K562 (cell line): Measurements from ENCODE around the gene LRRC9. TPM values are rescaled to one million over a fixed set of nuclear protein-coding genes. Genes with fewer than 3 reads are reported as not detected.
"Not testable (repeated sequence)": the region's sequence is repeated elsewhere in the genome, so short reads cannot be mapped to it uniquely, and the experiment has no call there.

ENCODE experiments used
- ATAC-seq: fragments of 200-7000 bp; cut with Tn5 transposase; 3 replicates; pipeline ENCODE4 v1.9.1; 2020; ENCODE audit warnings: moderate library complexity
- BruUV-seq: library from RNA; stranded (reverse); fragments of 400-500 nt; replicated peaks from 2 replicates; lab custom pipeline; 2021; lab: Mats Ljungman, UMichigan
- CTCF ChIA-PET: fragments of 300-600 bp; formaldehyde crosslinking; extraction: SDS; loops from one replicate; lab custom pipeline; 2021; ENCODE audit warnings: low intra/inter-chr PET ratio; lab: Yijun Ruan, JAX
- POLR2A ChIA-PET: fragments of 300-600, 350-650 bp; sonication (Branson Sonifier 250); formaldehyde crosslinking; extraction: SDS; loops from one replicate; lab custom pipeline; 2021; ENCODE audit warnings: antibody characterized with exemption, inconsistent platforms; lab: Yijun Ruan, JAX
- DNase-seq, 4 experiments: peaks; one replicate each; pipeline versions ENCODE4 v3.0.0 to v3.0.0-alpha.2; 2011 to 2018; ENCODE audit warnings: low spot score in 3 of 4, mixed read lengths in 3 of 4; ENCODE audit errors: extremely low read depth in 1 of 4
- FAIRE-seq: peaks from 2 replicates; lab custom pipeline; 2011; peaks lifted over from hg19 to GRCh38; lab: Jason Lieb, UNC
- H2AFZ ChIP-seq: 2 replicates; pipeline ENCODE4 v1.6.0; 2011; ENCODE audit warnings: low read depth, low read length, control low read depth, inconsistent platforms
- H3K27ac ChIP-seq: fragments of 200-600 bp; 3 replicates; pipeline ENCODE4 v1.8.0; 2011; ENCODE audit warnings: low read depth, mild to moderate bottlenecking, control low read depth, inconsistent platforms, low read length, moderate library complexity, mixed read lengths; ENCODE audit errors: extremely low read depth
- H3K27me3 ChIP-seq, 2 experiments: fragments of 300-600 bp in 1 of 2; 2 replicates in 1 of 2; 3 replicates in 1 of 2; pipeline versions ENCODE4 v1.6.0 to v1.8.0; 2011; ENCODE audit warnings: inconsistent platforms in 2 of 2, low read length in 2 of 2, mild to moderate bottlenecking in 1 of 2, mixed read lengths in 1 of 2, moderate library complexity in 1 of 2; ENCODE audit not compliant: control insufficient read depth in 2 of 2, insufficient read depth in 2 of 2
- H3K36me3 ChIP-seq: fragments of 300-600 bp; 3 replicates; pipeline ENCODE4 v1.8.0; 2011; ENCODE audit warnings: mild to moderate bottlenecking, low read length, inconsistent platforms; ENCODE audit not compliant: control insufficient read depth, insufficient read depth
- H3K4me1 ChIP-seq, 2 experiments: fragments of 200-600 bp in 1 of 2; replicated peaks in 1 of 2; 2 replicates in 1 of 2; 3 replicates in 1 of 2; pipeline versions ENCODE4 v1.5.1 to v1.8.0; 2011; ENCODE audit warnings: inconsistent platforms in 2 of 2, low read length in 2 of 2, mild to moderate bottlenecking in 1 of 2, mixed read lengths in 1 of 2, moderate library complexity in 1 of 2; ENCODE audit not compliant: control insufficient read depth in 2 of 2, insufficient read depth in 2 of 2
- H3K4me2 ChIP-seq: 2 replicates; pipeline ENCODE4 v1.6.1; 2011; ENCODE audit warnings: low read length, control low read depth, inconsistent platforms, mixed read lengths; ENCODE audit not compliant: insufficient read depth
- H3K4me3 ChIP-seq: fragments of 200-600 bp; sonication (generic), shearing (Covaris generic); 2 replicates; pipeline ENCODE4 v1.5.1; 2016; ENCODE audit warnings: control low read depth, inconsistent platforms
- H3K79me2 ChIP-seq: fragments of 200-600 bp; 3 replicates; pipeline ENCODE4 v1.8.0; 2011; ENCODE audit warnings: low read length, inconsistent platforms; ENCODE audit not compliant: control insufficient read depth, insufficient read depth
- H3K9ac ChIP-seq, 2 experiments: 2 replicates each; pipeline versions ENCODE4 v1.6.0 to v1.6.1; 2011; ENCODE audit warnings: low read depth in 2 of 2, low read length in 2 of 2, control low read depth in 1 of 2, inconsistent platforms in 1 of 2, mild to moderate bottlenecking in 1 of 2, mixed read lengths in 1 of 2; ENCODE audit not compliant: insufficient read depth in 1 of 2
- H3K9me1 ChIP-seq: one replicate; pipeline ENCODE4 v1.6.0; 2011; ENCODE audit warnings: inconsistent platforms, mild to moderate bottlenecking, low read length, moderate library complexity; ENCODE audit not compliant: control insufficient read depth, insufficient read depth
- H3K9me3 ChIP-seq: replicated peaks from 2 replicates; pipeline ENCODE4 v1.5.1; 2011; ENCODE audit warnings: low read depth, low read length, inconsistent platforms; ENCODE audit not compliant: control insufficient read depth, insufficient read depth
- H4K20me1 ChIP-seq: replicated peaks from 2 replicates; pipeline ENCODE4 v1.6.1; 2011; ENCODE audit warnings: low read length, inconsistent platforms, mixed read lengths; ENCODE audit not compliant: control insufficient read depth, insufficient read depth
- NCOA6 ChIP-seq: fragments of 450-650 bp; IDR thresholded peaks from 2 replicates; pipeline ENCODE4 v1.6.1; 2017; ENCODE audit warnings: mild to moderate bottlenecking
- NFRKB ChIP-seq: fragments of 450-650 bp; IDR thresholded peaks from 2 replicates; pipeline ENCODE4 v1.6.1; 2016; ENCODE audit warnings: low read depth
- ZNF830 ChIP-seq: fragments of 250-450 bp; sonication (Bioruptor Pico); IDR thresholded peaks from 2 replicates; pipeline ENCODE4 v1.5.0; 2021; ENCODE audit warnings: mild to moderate bottlenecking
- WGBS: fragments of 100-300 bp; shearing (Covaris generic); methylation state at CpG from one replicate; pipeline ENCODE4 v1.1.6; 2016; ENCODE audit warnings: low coverage, mixed read lengths; ENCODE audit not compliant: insufficient coverage; ENCODE audit errors: missing lambda C conversion rate; 5-methylcytosine and 5-hydroxymethylcytosine counted together
- in situ Hi-C: fragments of 300-500 bp; cut with MboI; formaldehyde crosslinking; loops from 4 replicates; pipeline ENCODE4 v1.15.0; 2018; ENCODE audit warnings: inconsistent platforms, mixed read lengths
- intact Hi-C: fragments of 100-400 bp; cut with micrococcal nuclease; formaldehyde crosslinking; loops from 2 replicates; pipeline ENCODE4 v1.14.2; 2022
- polyA plus RNA-seq, 8 experiments: library from polyadenylated mRNA; depleted of rRNA in 4 of 8; stranded (reverse) in 5 of 8; unstranded in 3 of 8; fragments of >200 nt; fragmentation: Nextera tagmentation in 2 of 8; fragmentation: Illumina TruSeq in 1 of 8; extraction: Ambion mirVana in 2 of 8; extraction: Trizol in 1 of 8; gene quantifications; 2 replicates each; pipeline versions ENCODE4 v1.2.1 to v1.2.3, GENCODE V29; 2011 to 2014; ENCODE audit warnings: inconsistent platforms in 1 of 8, missing spikeins in 1 of 8
- total RNA-seq, 7 experiments: library from RNA; depleted of rRNA in 6 of 7; stranded (reverse); fragments of >200 nt in 6 of 7; fragmentation: Illumina TruSeq in 2 of 7; extraction: Trizol in 2 of 7; gene quantifications; 2 replicates each; pipeline versions ENCODE4 v1.2.1 to v1.2.3, GENCODE V29; 2011 to 2021; ENCODE audit warnings: low replicate concordance in 1 of 7

The LRRC9 gene
- total and polyA plus RNA-seq, 9 of the 15 experiments (the other 6 are each of a cell fraction or from before 2014, with no cell fraction given), result not detected

GRCh38 chr14:60025571-60025970, 105.6 kb downstream of the LRRC9 start:
- ATAC-seq (no peak), FAIRE-seq (no peak), DNase-seq (no peak)
- no peaks in the 10 kb centered on the region for H3K4me1 ChIP-seq
- in situ Hi-C loops (no loop called here), intact Hi-C loops (no loop called here)
- no peaks in the 10 kb centered on the region for H3K9me3 ChIP-seq
- CTCF ChIA-PET, result no interaction called here
- no peaks in the 10 kb centered on the region for H3K27me3 ChIP-seq
- no peak overlapping the region for H3K27ac ChIP-seq
- H3K36me3 ChIP-seq, result no peaks in the 10 kb centered on the region
- H3K79me2 ChIP-seq, result no peaks in the 10 kb centered on the region
- H3K9ac ChIP-seq, result no peak overlapping the region
- H3K4me3 ChIP-seq, result no peak overlapping the region
- BruUV-seq, result no TSS peak
- TF ChIP-seq NFRKB, result no peak
- TF ChIP-seq ZNF830 (CRISPR knock-in tag), result no peak
- no peaks in the 10 kb centered on the region for H4K20me1 ChIP-seq
- H3K9me1 ChIP-seq, result no peaks in the 10 kb centered on the region
- no peak overlapping the region for H2AFZ ChIP-seq
- H3K4me2 ChIP-seq, result no peak overlapping the region
- POLR2A ChIA-PET, result no interaction called here

- Histone ChIP-seq H3K27me3 (no peaks in the 10 kb centered on the region), H3K9ac (no peak overlapping the region), H3K4me3 (no peak overlapping the region), H3K4me2 (no peak overlapping the region), H2AFZ (no peak overlapping the region), H3K9me3 (no peaks in the 10 kb centered on the region), H3K9me1 (no peaks in the 10 kb centered on the region), H3K79me2 (no peaks in the 10 kb centered on the region), H3K36me3 (no peaks in the 10 kb centered on the region), H4K20me1 (no peaks in the 10 kb centered on the region), H3K27ac (no peak overlapping the region), H3K4me1 (no peaks in the 10 kb centered on the region)
- FAIRE-seq (no peak), ATAC-seq (no peak), DNase-seq (no peak)
- BruUV-seq, result no TSS peak
- no peak for TF ChIP-seq NCOA6
- POLR2A ChIA-PET, result no interaction called here
- in situ Hi-C loops (no loop called here), intact Hi-C loops (no loop called here)
- CTCF ChIA-PET, result no interaction called here
- 0% methylated on average over 1 of the region's 1 CpG for WGBS
Measured at GRCh38 chr14:60035177-60035576, 115.2 kb downstream of the LRRC9 start.

- CTCF ChIA-PET, intact Hi-C loops: not testable (repeated sequence)
Measured at GRCh38 chr14:60047976-60048375, 128.0 kb downstream of the LRRC9 start.

More at GRCh38 chr14:60047976-60048375, 128.0 kb downstream of the LRRC9 start:
- FAIRE-seq, POLR2A ChIA-PET, H3K79me2 ChIP-seq, H3K9me3 ChIP-seq, DNase-seq, H3K4me3 ChIP-seq, H3K27ac ChIP-seq, H3K9ac ChIP-seq, H4K20me1 ChIP-seq, H3K4me1 ChIP-seq, BruUV-seq, H3K27me3 ChIP-seq, ATAC-seq, H3K36me3 ChIP-seq, H3K9me1 ChIP-seq, in situ Hi-C loops, H3K4me2 ChIP-seq, H2AFZ ChIP-seq: not testable (repeated sequence)
- 0% methylated on average over 1 of the region's 1 CpG for WGBS
